ENCODE data around the gene ADAD2. TPM values are rescaled to one million over a fixed set of nuclear protein-coding genes. Genes with fewer than 3 reads are reported as not detected.

ADAD2 gene
- total RNA-seq, 1 donor from 2014 or later, result 0.87 TPM

DNA sequence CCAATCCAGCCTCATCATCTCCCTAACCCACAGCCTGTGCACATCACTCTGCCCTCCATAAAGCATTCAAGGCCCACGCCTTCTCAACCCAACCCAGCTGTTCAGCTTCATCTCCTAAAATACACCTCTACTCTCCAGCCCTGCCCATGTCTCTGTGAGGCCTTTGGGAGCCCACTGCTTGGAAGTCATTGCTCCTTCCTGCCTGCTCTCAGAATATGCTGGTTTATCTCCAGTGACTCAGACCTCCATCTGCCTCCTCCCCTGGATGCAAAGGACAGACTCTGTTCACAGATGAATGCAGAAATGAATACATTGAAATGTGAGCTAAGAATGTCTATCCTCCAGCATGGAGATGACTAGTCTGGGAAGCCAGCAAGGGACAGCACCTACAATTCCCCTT, 29.9 kb downstream of the ADAD2 start:
- H3K4me3 Mint-ChIP-seq (ENCODE audit: unreplicated experiment), result no peak overlapping the region
- DNase-seq (ENCODE audit: low spot score), result no peak
- TF ChIP-seq, protein P1, sequence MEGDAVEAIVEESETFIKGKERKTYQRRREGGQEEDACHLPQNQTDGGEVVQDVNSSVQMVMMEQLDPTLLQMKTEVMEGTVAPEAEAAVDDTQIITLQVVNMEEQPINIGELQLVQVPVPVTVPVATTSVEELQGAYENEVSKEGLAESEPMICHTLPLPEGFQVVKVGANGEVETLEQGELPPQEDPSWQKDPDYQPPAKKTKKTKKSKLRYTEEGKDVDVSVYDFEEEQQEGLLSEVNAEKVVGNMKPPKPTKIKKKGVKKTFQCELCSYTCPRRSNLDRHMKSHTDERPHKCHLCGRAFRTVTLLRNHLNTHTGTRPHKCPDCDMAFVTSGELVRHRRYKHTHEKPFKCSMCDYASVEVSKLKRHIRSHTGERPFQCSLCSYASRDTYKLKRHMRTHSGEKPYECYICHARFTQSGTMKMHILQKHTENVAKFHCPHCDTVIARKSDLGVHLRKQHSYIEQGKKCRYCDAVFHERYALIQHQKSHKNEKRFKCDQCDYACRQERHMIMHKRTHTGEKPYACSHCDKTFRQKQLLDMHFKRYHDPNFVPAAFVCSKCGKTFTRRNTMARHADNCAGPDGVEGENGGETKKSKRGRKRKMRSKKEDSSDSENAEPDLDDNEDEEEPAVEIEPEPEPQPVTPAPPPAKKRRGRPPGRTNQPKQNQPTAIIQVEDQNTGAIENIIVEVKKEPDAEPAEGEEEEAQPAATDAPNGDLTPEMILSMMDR (IDR thresholded peaks at IDR 0.05; ENCODE audit: unreplicated experiment), result no peak
- no peaks in the 10 kb centered on the region for H3K9me3 Mint-ChIP-seq (ENCODE audit: unreplicated experiment)
- H3K27me3 Mint-ChIP-seq (ENCODE audit: unreplicated experiment), result peaks cover 4% of the 10 kb centered on the region
- H3K36me3 Mint-ChIP-seq (ENCODE audit: low read depth, unreplicated experiment), result no peaks in the 10 kb centered on the region
- H3K27ac Mint-ChIP-seq (ENCODE audit: unreplicated experiment), result no peak overlapping the region
- no peaks in the 10 kb centered on the region for H3K4me1 Mint-ChIP-seq (ENCODE audit: unreplicated experiment)

DNA sequence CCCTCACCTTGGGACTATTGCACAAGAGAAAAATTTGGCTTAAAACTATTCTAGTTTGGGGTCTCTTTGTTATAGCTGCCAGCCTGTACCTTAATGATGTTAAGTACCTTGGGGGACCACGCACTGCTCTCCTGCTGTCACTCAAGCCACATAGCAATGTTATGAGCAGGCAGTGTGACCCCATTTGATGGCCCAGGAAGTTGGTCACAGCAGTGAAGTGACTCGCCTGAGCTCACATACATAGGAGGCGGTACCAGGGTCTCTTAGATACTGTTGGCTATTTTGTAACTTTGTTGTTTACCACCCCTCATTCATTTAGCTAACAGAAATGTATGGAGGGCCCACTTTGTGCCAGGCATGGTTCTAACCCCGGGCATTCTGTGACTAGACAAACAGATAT, 32.5 kb downstream of the ADAD2 start:
- no peaks in the 10 kb centered on the region for H3K4me1 Mint-ChIP-seq (ENCODE audit: unreplicated experiment)
- no peak overlapping the region for H3K27ac Mint-ChIP-seq (ENCODE audit: unreplicated experiment)
- peaks cover 4% of the 10 kb centered on the region for H3K27me3 Mint-ChIP-seq (ENCODE audit: unreplicated experiment)
- H3K36me3 Mint-ChIP-seq (ENCODE audit: low read depth, unreplicated experiment), result no peaks in the 10 kb centered on the region
- H3K4me3 Mint-ChIP-seq (ENCODE audit: unreplicated experiment), result no peak overlapping the region
- DNase-seq (ENCODE audit: low spot score), result no peak
- H3K9me3 Mint-ChIP-seq (ENCODE audit: unreplicated experiment), result no peaks in the 10 kb centered on the region
- TF ChIP-seq, protein P1 (IDR thresholded peaks at IDR 0.05; ENCODE audit: unreplicated experiment), result no peak

DNA sequence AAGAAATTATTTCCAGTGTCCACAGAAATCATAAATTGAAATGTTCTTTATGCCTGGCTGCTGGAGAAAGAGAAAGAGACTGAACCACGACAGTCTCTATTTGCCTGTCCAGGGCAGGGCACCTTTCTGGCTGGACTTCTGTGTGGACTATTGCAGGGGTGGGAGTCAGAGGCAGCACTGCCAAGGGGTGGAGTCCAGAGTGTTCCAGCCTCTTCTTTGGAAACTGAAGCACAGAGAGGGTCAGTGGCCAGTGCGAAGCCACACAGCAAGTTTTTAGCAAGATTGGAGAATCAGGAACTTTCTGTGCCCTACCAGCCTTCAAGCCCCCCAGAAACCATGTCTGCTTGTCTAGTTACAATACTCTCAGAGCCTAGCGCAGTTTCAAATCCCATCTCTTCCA, 33.6 kb downstream of the ADAD2 start:
- Mint-ChIP-seq H3K9me3 (ENCODE audit: unreplicated experiment) (no peaks in the 10 kb centered on the region), H3K36me3 (ENCODE audit: low read depth, unreplicated experiment) (no peaks in the 10 kb centered on the region), H3K27ac (ENCODE audit: unreplicated experiment) (no peak overlapping the region), H3K4me1 (ENCODE audit: unreplicated experiment) (peaks cover 1% of the 10 kb centered on the region), H3K4me3 (ENCODE audit: unreplicated experiment) (no peak overlapping the region), H3K27me3 (ENCODE audit: unreplicated experiment) (peaks cover 5% of the 10 kb centered on the region)
- no peak for DNase-seq (ENCODE audit: low spot score)
- TF ChIP-seq, protein P1 (IDR thresholded peaks at IDR 0.05; ENCODE audit: unreplicated experiment), result no peak

DNA sequence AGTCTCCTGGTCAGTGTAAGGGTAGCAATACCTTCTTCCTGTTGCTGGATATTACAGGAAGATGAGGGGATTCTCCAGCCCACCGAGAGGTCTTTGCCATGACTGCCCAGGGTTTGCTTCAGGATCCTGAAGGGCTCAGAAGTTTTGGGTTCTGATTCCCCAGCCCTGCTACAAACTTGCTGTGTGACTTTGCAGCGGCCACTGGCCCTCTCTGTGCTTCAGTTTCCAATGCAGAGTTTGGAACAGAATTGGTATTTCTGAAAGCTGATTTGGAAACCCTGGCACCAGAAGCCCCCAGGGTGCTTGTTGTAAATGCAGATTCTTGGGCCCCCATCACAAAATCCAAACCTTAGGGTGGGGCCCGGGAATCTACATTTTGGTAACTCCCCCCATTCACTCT, 34.2 kb downstream of the ADAD2 start:
- H3K36me3 Mint-ChIP-seq (ENCODE audit: low read depth, unreplicated experiment), result no peaks in the 10 kb centered on the region
- H3K27ac Mint-ChIP-seq (ENCODE audit: unreplicated experiment), result no peak overlapping the region
- H3K27me3 Mint-ChIP-seq (ENCODE audit: unreplicated experiment), result peaks cover 8% of the 10 kb centered on the region
- no peak for DNase-seq (ENCODE audit: low spot score)
- H3K9me3 Mint-ChIP-seq (ENCODE audit: unreplicated experiment), result no peaks in the 10 kb centered on the region
- TF ChIP-seq, protein P1 (IDR thresholded peaks at IDR 0.05; ENCODE audit: unreplicated experiment), result no peak
- H3K4me3 Mint-ChIP-seq (ENCODE audit: unreplicated experiment), result no peak overlapping the region
- peaks cover 3% of the 10 kb centered on the region for H3K4me1 Mint-ChIP-seq (ENCODE audit: unreplicated experiment)

DNA sequence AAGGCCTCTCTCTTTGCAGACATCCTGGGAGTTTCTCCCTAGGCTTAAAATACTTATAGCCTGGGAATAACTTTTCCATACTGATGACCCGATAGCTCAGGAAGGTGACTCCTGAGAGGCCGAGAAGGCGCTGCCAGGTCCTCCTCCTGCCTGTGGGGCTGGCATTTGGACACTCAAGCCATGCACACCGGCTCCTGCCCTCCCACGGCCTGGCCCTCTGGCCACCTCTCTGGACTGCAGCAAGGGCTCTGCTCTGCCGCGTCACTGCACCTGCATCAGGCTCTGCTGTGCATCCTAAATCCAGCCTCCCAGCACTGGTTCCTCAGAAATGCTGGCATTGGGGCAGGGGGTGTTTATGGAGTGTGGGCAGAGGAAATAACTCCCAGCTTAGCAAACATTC, 34.6 kb downstream of the ADAD2 start:
- H3K27me3 Mint-ChIP-seq (ENCODE audit: unreplicated experiment), result peaks cover 8% of the 10 kb centered on the region

More for the DNA sequence above, 34.6 kb downstream of the ADAD2 start:
- no peak for DNase-seq (ENCODE audit: low spot score)
- no peak overlapping the region for H3K4me3 Mint-ChIP-seq (ENCODE audit: unreplicated experiment)
- H3K9me3 Mint-ChIP-seq (ENCODE audit: unreplicated experiment), result no peaks in the 10 kb centered on the region
- no peaks in the 10 kb centered on the region for H3K36me3 Mint-ChIP-seq (ENCODE audit: low read depth, unreplicated experiment)
- H3K27ac Mint-ChIP-seq (ENCODE audit: unreplicated experiment), result no peak overlapping the region
- TF ChIP-seq, protein P1 (IDR thresholded peaks at IDR 0.05; ENCODE audit: unreplicated experiment), result no peak
- H3K4me1 Mint-ChIP-seq (ENCODE audit: unreplicated experiment), result peaks cover 3% of the 10 kb centered on the region
